Hepatocyte (in vitro differentiated cells): ENCODE data around the gene TMEM51. TPM values are rescaled to one million over a fixed set of nuclear protein-coding genes. Genes with fewer than 3 reads are reported as not detected.

ENCODE experiments used
- DNase-seq: peaks from one replicate; pipeline ENCODE4 v3.0.0-alpha.2; 2016; ENCODE audit warnings: low spot score
- H2AFZ ChIP-seq: fragments of 200-600 bp; sonication (generic); 2 replicates; pipeline ENCODE4 v1.6.0; 2016; ENCODE audit warnings: antibody characterized with exemption, mild to moderate bottlenecking
- H3K27ac ChIP-seq: fragments of 200-600 bp; sonication (generic); 2 replicates; pipeline ENCODE4 v1.5.1; 2016; ENCODE audit warnings: mild to moderate bottlenecking
- H3K27me3 ChIP-seq: fragments of 200-600 bp; sonication (generic); 2 replicates; pipeline ENCODE4 v1.6.1; 2016
- H3K36me3 ChIP-seq: fragments of 200-600 bp; sonication (generic); replicated peaks from 2 replicates; pipeline ENCODE4 v1.5.1; 2016; ENCODE audit warnings: low read depth; ENCODE audit not compliant: insufficient read depth
- H3K4me1 ChIP-seq: fragments of 200-600 bp; sonication (generic); 2 replicates; pipeline ENCODE4 v1.5.1; 2016; ENCODE audit warnings: mild to moderate bottlenecking, moderate library complexity; ENCODE audit not compliant: insufficient read depth
- H3K4me2 ChIP-seq: fragments of 200-600 bp; sonication (generic); 2 replicates; pipeline ENCODE4 v1.6.0; 2016
- H3K4me3 ChIP-seq: fragments of 200-600 bp; sonication (generic); 2 replicates; pipeline ENCODE4 v1.5.1; 2016; ENCODE audit warnings: mild to moderate bottlenecking
- H3K79me2 ChIP-seq: fragments of 200-600 bp; sonication (generic); 2 replicates; pipeline ENCODE4 v1.6.0; 2017; ENCODE audit warnings: mild to moderate bottlenecking
- H3K9me2 ChIP-seq: fragments of 200-600 bp; sonication (generic); replicated peaks from 2 replicates; pipeline ENCODE4 v1.6.0; 2017; ENCODE audit warnings: mild to moderate bottlenecking; ENCODE audit not compliant: insufficient read depth
- H3K9me3 ChIP-seq: fragments of 200-600 bp; sonication (generic); 2 replicates; pipeline ENCODE4 v1.5.1; 2016; ENCODE audit warnings: low read depth, mild to moderate bottlenecking
- H4K20me1 ChIP-seq: fragments of 200-600 bp; sonication (generic); 2 replicates; pipeline ENCODE4 v1.6.0; 2016; ENCODE audit warnings: mild to moderate bottlenecking; ENCODE audit not compliant: insufficient read depth, poor library complexity, severe bottlenecking
- EZH2 ChIP-seq: fragments of 200-600 bp; sonication (generic); IDR thresholded peaks from 2 replicates; pipeline ENCODE4 v1.6.1; 2016; ENCODE audit warnings: antibody characterized with exemption, mild to moderate bottlenecking, borderline replicate concordance
- EZH2phosphoT487 ChIP-seq: fragments of 200-600 bp; sonication (generic); IDR thresholded peaks from one replicate; pipeline ENCODE4 v1.6.1; 2018; ENCODE audit warnings: antibody characterized with exemption, mild to moderate bottlenecking, low read depth, moderate library complexity; ENCODE audit not compliant: unreplicated experiment, severe bottlenecking
- WGBS: methylation state at CpG from one replicate; pipeline ENCODE4 v1.1.6; 2016; ENCODE audit warnings: low lambda C conversion rate; ENCODE audit errors: missing lambda C conversion rate; 5-methylcytosine and 5-hydroxymethylcytosine counted together
- polyA plus RNA-seq: library from polyadenylated mRNA; unstranded; fragments of >200 nt; fragmentation: Nextera tagmentation; extraction: Ambion mirVana; gene quantifications from 2 replicates; pipeline ENCODE4 v1.2.1, GENCODE V29; 2016
- total RNA-seq: library from RNA; depleted of rRNA; stranded (reverse); fragments of >200 nt; gene quantifications from 2 replicates; pipeline ENCODE4 v1.2.3, GENCODE V29; 2014
- TF ChIP-seq, protein P1 (sequence below): fragments of 200-600 bp; sonication (generic); IDR thresholded peaks from 2 replicates; pipeline ENCODE4 v1.5.1; 2016; ENCODE audit warnings: antibody characterized with exemption, mild to moderate bottlenecking; ENCODE audit not compliant: poor library complexity

TMEM51 gene
- total and polyA plus RNA-seq, 2 experiments from 2014 or later: 23.4 to 24.0 TPM

- peak overlapping the region; percentile 28 for H3K27ac ChIP-seq
- DNase-seq: no peak
- peaks cover 37% of the 10 kb centered on the region for H3K4me1 ChIP-seq
- WGBS: 25% methylated on average over 8 of the region's 8 CpGs
- no peak overlapping the region for H2AFZ ChIP-seq
- H3K36me3 ChIP-seq: no peaks in the 10 kb centered on the region
- no peak for TF ChIP-seq EZH2phosphoT487
- TF ChIP-seq EZH2: no peak
- TF ChIP-seq, protein P1, sequence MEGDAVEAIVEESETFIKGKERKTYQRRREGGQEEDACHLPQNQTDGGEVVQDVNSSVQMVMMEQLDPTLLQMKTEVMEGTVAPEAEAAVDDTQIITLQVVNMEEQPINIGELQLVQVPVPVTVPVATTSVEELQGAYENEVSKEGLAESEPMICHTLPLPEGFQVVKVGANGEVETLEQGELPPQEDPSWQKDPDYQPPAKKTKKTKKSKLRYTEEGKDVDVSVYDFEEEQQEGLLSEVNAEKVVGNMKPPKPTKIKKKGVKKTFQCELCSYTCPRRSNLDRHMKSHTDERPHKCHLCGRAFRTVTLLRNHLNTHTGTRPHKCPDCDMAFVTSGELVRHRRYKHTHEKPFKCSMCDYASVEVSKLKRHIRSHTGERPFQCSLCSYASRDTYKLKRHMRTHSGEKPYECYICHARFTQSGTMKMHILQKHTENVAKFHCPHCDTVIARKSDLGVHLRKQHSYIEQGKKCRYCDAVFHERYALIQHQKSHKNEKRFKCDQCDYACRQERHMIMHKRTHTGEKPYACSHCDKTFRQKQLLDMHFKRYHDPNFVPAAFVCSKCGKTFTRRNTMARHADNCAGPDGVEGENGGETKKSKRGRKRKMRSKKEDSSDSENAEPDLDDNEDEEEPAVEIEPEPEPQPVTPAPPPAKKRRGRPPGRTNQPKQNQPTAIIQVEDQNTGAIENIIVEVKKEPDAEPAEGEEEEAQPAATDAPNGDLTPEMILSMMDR: no peak
- H3K4me2 ChIP-seq: peak overlapping the region; percentile 8
- peaks cover 4% of the 10 kb centered on the region for H4K20me1 ChIP-seq
- no peaks in the 10 kb centered on the region for H3K9me3 ChIP-seq
- H3K27me3 ChIP-seq: no peaks in the 10 kb centered on the region
- H3K9me2 ChIP-seq: no peaks in the 10 kb centered on the region
- H3K4me3 ChIP-seq: no peak overlapping the region
- peaks cover 57% of the 10 kb centered on the region for H3K79me2 ChIP-seq
Observed at GRCh38 chr1:15206418-15207030, 53.0 kb downstream of the TMEM51 start.

GRCh38 chr1:15207031-15207828, 53.7 kb downstream of the TMEM51 start:
- Histone ChIP-seq H3K36me3 (no peaks in the 10 kb centered on the region), H3K9me2 (no peaks in the 10 kb centered on the region), H4K20me1 (peaks cover 4% of the 10 kb centered on the region), H3K27me3 (no peaks in the 10 kb centered on the region), H2AFZ (no peak overlapping the region), H3K9me3 (no peaks in the 10 kb centered on the region), H3K4me3 (no peak overlapping the region), H3K4me1 (peaks cover 33% of the 10 kb centered on the region), H3K4me2 (no peak overlapping the region), H3K27ac (peak overlapping the region; percentile 28), H3K79me2 (peaks cover 63% of the 10 kb centered on the region)
- no peak for DNase-seq
- TF ChIP-seq EZH2 (no peak), EZH2phosphoT487 (no peak)
- TF ChIP-seq, protein P1: no peak
- 70% methylated on average over 25 of the region's 25 CpGs for WGBS

- WGBS: 68% methylated on average over 6 of the region's 6 CpGs
- Histone ChIP-seq H3K27me3 (no peaks in the 10 kb centered on the region), H3K9me3 (no peaks in the 10 kb centered on the region), H3K4me2 (no peak overlapping the region), H3K4me1 (peaks cover 35% of the 10 kb centered on the region), H3K9me2 (no peaks in the 10 kb centered on the region), H4K20me1 (peaks cover 4% of the 10 kb centered on the region), H2AFZ (no peak overlapping the region), H3K4me3 (no peak overlapping the region), H3K27ac (peak overlapping the region; percentile 28), H3K79me2 (peaks cover 63% of the 10 kb centered on the region), H3K36me3 (no peaks in the 10 kb centered on the region)
- DNase-seq: no peak
- TF ChIP-seq, protein P1: no peak
- TF ChIP-seq EZH2: no peak
- TF ChIP-seq EZH2phosphoT487: no peak
Observed at GRCh38 chr1:15207829-15208429, 54.4 kb downstream of the TMEM51 start.
